ENCODE results near the gene RS1.
A peak's percentile ranks its signal among the peaks of the same experiment; 100 is the strongest.

Gene RS1

GRCh38 chrX:18681996-18682395 is 10.1 kb upstream of the RS1 start:
- no peaks in the 10 kb centered on the region for H3K36me3 Mint-ChIP-seq (ENCODE audit: low read depth)
- H3K9me3 Mint-ChIP-seq = no peaks in the 10 kb centered on the region
- peaks cover 6% of the 10 kb centered on the region for H3K4me1 Mint-ChIP-seq (ENCODE audit: low read depth)
- no peaks in the 10 kb centered on the region for H3K27me3 Mint-ChIP-seq (ENCODE audit: low read depth)
- no peak overlapping the region for H3K27ac Mint-ChIP-seq
- no peak for DNase-seq (ENCODE audit: low spot score)
- no peak overlapping the region for H3K4me3 Mint-ChIP-seq

- no peaks in the 10 kb centered on the region for H3K36me3 Mint-ChIP-seq (ENCODE audit: low read depth)
- H3K4me3 Mint-ChIP-seq = no peak overlapping the region
- peaks cover 9% of the 10 kb centered on the region for H3K4me1 Mint-ChIP-seq (ENCODE audit: low read depth)
- no peak for DNase-seq (ENCODE audit: low spot score)
- H3K9me3 Mint-ChIP-seq = no peaks in the 10 kb centered on the region
- H3K27ac Mint-ChIP-seq = no peak overlapping the region
- H3K27me3 Mint-ChIP-seq (ENCODE audit: low read depth) = no peaks in the 10 kb centered on the region
Measured at GRCh38 chrX:18677161-18677869, 5.4 kb upstream of the RS1 start.

DNA sequence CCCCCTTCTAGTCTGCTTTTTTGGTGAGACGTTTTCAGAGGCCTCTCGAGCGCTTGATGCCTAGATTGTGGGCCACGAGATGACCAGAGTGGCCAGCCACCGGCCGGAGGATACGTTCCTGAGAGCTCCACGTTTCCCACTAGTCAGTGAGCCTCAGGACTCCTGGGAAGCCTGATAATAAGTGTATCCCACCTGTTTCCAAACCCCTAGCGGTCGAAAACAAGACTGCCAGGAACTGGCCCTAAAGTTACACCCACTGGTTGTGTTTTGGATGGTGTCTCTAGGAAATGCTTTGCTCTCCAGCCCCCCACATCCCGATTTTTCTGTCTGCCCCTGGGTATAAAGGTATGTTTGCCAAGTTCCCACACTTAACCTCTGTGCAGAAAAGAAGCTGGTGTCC is 4.6 kb upstream of the RS1 start:
- H3K27me3 Mint-ChIP-seq (ENCODE audit: low read depth) = no peaks in the 10 kb centered on the region
- no peak overlapping the region for H3K27ac Mint-ChIP-seq
- H3K4me1 Mint-ChIP-seq (ENCODE audit: low read depth) = peaks cover 9% of the 10 kb centered on the region
- no peaks in the 10 kb centered on the region for H3K9me3 Mint-ChIP-seq
- no peak for DNase-seq (ENCODE audit: low spot score)
- no peaks in the 10 kb centered on the region for H3K36me3 Mint-ChIP-seq (ENCODE audit: low read depth)
- H3K4me3 Mint-ChIP-seq = no peak overlapping the region

GRCh38 chrX:18676050-18676449 is 4.1 kb upstream of the RS1 start:
- Mint-ChIP-seq H3K36me3 (ENCODE audit: low read depth) (no peaks in the 10 kb centered on the region), H3K4me1 (ENCODE audit: low read depth) (peaks cover 9% of the 10 kb centered on the region), H3K27me3 (ENCODE audit: low read depth) (no peaks in the 10 kb centered on the region), H3K9me3 (no peaks in the 10 kb centered on the region), H3K4me3 (peak overlapping the region; percentile 36), H3K27ac (no peak overlapping the region)
- DNase-seq (ENCODE audit: low spot score) = no peak

DNA sequence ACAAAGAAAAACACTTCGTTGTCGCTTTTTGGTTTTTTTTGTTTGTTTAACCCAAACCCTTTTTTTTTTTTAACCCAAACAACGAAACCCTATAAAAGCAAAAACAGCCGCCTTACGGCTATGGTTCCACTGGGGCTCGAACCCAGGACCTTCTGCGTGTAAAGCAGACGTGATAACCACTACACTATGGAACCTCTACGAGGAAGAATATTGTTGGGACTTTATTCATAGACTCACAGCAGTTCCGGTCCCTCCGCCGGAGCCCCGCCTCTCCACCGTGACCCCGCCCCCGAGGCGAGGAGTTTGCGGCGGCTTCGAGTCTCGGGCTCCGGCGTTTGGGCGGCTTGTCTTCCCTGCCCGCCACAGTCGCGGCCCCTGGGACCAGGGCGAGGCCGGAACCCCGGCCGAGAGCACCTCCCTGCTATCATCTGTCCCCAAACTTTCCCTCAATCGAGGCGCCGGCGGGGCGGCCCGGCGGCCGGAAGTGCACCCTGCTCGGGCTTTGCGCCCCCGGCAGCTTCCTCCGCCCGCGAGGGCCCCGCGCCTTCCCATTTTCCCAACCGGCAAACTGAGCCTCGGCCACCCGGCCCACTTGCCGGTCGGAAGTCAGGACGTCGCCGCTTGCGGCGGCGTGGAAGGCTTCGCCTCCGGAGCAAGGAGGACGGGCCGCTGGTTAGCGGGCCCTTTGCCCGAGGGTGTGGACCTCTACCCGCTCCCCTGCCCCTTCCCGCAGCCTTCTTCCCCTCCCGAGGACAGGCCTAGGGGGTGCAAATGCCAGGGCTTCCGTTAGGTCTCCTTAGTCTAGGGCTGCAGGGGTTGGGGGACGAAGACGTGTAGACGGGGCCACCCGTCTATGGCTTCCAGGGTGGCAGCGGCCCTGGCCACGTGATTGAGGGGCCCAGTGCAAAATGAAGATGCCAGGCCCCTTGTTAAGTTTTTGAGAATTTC is 3.2 kb upstream of the RS1 start:
- DNase-seq (ENCODE audit: low spot score) = peak; percentile 72

DNA sequence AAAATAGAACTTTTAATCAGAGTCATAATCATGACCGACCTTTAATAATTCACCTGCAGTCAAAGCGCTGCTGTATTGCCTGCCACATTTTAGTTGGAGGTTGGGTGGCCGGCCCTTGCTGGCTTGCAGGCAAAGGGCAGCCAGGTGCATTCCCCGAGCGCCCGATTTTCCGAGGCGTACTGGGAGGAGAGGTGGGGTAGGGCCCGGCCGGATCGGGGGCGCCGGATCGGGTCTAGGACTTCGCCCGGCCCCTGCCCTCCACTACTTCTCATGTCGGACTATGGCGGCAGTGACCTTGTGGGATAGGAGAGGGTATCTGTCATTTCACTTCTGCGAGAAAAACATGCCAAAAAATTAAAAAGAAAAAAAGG is 2.5 kb upstream of the RS1 start:
- Mint-ChIP-seq H3K27me3 (ENCODE audit: low read depth) (no peaks in the 10 kb centered on the region), H3K27ac (no peak overlapping the region), H3K4me1 (ENCODE audit: low read depth) (peaks cover 9% of the 10 kb centered on the region), H3K4me3 (peak overlapping the region; percentile 76), H3K9me3 (no peaks in the 10 kb centered on the region), H3K36me3 (ENCODE audit: low read depth) (no peaks in the 10 kb centered on the region)
- peak; percentile 3 for DNase-seq (ENCODE audit: low spot score)

More for the DNA sequence above, 3.2 kb upstream of the RS1 start:
- Mint-ChIP-seq H3K4me1 (ENCODE audit: low read depth) (peaks cover 9% of the 10 kb centered on the region), H3K36me3 (ENCODE audit: low read depth) (no peaks in the 10 kb centered on the region), H3K4me3 (peak overlapping the region; percentile 76), H3K9me3 (no peaks in the 10 kb centered on the region), H3K27ac (peak overlapping the region; percentile 45), H3K27me3 (ENCODE audit: low read depth) (no peaks in the 10 kb centered on the region)

- peak overlapping the region; percentile 59 for H3K4me3 Mint-ChIP-seq
- H3K27me3 Mint-ChIP-seq (ENCODE audit: low read depth) = no peaks in the 10 kb centered on the region
- no peaks in the 10 kb centered on the region for H3K36me3 Mint-ChIP-seq (ENCODE audit: low read depth)
- H3K9me3 Mint-ChIP-seq = no peaks in the 10 kb centered on the region
- peaks cover 4% of the 10 kb centered on the region for H3K4me1 Mint-ChIP-seq (ENCODE audit: low read depth)
- no peak overlapping the region for H3K27ac Mint-ChIP-seq
- no peak for DNase-seq (ENCODE audit: low spot score)
Measured at GRCh38 chrX:18668071-18668835, 3.7 kb downstream of the RS1 start.

DNA sequence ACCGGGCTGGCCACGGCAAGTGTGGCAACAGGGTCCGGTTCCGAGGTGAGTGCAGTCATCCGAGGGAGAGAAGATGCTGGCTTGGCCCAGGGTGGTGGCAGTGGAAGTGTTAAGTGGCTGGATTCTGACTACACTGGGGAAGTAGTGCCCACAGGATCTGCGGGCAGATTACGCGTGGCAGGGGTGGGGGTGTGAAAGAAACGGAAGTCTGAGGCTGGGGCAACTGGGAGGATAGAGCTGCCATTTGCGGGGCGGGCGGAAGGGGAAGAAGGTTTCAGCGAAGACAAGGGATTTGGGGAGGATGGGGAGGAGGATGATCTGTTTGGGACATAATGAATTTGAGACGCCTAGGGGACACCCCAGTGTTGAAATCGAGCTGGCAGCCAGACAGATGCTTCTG is 5.3 kb downstream of the RS1 start:
- no peaks in the 10 kb centered on the region for H3K9me3 Mint-ChIP-seq
- H3K4me1 Mint-ChIP-seq (ENCODE audit: low read depth) = peaks cover 4% of the 10 kb centered on the region
- H3K27ac Mint-ChIP-seq = no peak overlapping the region
- no peaks in the 10 kb centered on the region for H3K27me3 Mint-ChIP-seq (ENCODE audit: low read depth)
- DNase-seq (ENCODE audit: low spot score) = no peak
- no peak overlapping the region for H3K4me3 Mint-ChIP-seq
- no peaks in the 10 kb centered on the region for H3K36me3 Mint-ChIP-seq (ENCODE audit: low read depth)

GRCh38 chrX:18664947-18665346 is 7.0 kb downstream of the RS1 start:
- DNase-seq (ENCODE audit: low spot score) = no peak
- Mint-ChIP-seq H3K9me3 (no peaks in the 10 kb centered on the region), H3K4me3 (no peak overlapping the region), H3K27me3 (ENCODE audit: low read depth) (no peaks in the 10 kb centered on the region), H3K4me1 (ENCODE audit: low read depth) (peaks cover 4% of the 10 kb centered on the region), H3K27ac (no peak overlapping the region), H3K36me3 (ENCODE audit: low read depth) (no peaks in the 10 kb centered on the region)

- no peaks in the 10 kb centered on the region for H3K27me3 Mint-ChIP-seq (ENCODE audit: low read depth)
- no peaks in the 10 kb centered on the region for H3K9me3 Mint-ChIP-seq
- H3K4me3 Mint-ChIP-seq = no peak overlapping the region
- H3K36me3 Mint-ChIP-seq (ENCODE audit: low read depth) = no peaks in the 10 kb centered on the region
- no peak overlapping the region for H3K27ac Mint-ChIP-seq
- DNase-seq (ENCODE audit: low spot score) = no peak
- no peaks in the 10 kb centered on the region for H3K4me1 Mint-ChIP-seq (ENCODE audit: low read depth)
Measured at GRCh38 chrX:18661273-18661672, 10.6 kb downstream of the RS1 start.

DNA sequence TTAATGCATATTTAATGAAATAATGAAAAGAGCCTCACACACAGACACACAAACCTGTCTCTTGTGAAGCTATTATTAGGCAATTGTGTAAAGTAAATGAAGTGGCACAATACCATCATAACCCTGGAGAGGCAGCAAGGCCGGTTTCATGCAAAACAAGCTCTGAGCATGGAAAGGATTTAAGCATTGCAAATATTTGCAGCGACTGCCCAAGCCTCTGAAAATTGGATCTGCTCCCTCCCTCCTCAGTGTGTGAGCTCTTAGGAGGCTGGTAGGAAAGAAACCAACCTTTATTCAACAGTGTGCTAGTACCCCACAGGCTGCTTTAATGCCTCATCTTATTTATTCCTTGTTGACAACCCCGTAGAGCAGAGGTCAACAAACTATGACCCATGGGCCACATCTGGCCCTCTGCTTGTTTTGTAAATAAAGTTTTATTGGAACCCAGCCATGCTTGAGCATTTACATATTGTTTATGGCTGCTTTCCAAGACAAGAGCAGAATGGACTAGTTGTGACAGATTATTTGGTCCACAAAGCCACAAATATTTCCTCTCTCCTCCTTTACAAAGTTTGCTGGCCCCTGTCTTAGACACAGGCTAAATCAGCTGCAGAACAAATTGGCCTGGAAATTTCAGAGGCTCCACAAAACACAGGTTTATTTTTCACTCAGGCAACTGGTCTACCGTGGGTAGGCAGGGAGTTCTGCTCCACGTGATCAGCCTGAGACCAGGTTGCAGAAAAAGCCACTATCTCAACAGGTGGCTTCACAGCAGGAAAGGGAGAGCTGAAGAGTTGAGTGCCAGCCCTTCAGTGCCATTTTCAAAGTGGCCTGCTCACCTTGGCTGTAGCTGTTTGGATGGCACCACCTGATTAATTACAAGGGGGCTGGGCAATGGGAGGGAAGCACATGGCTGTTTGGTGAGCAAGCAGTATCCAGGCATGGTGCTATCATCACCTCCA is 16.8 kb downstream of the RS1 start:
- Mint-ChIP-seq H3K36me3 (ENCODE audit: low read depth) (no peaks in the 10 kb centered on the region), H3K27me3 (ENCODE audit: low read depth) (no peaks in the 10 kb centered on the region), H3K9me3 (no peaks in the 10 kb centered on the region), H3K4me1 (ENCODE audit: low read depth) (no peaks in the 10 kb centered on the region), H3K27ac (no peak overlapping the region), H3K4me3 (no peak overlapping the region)
- no peak for DNase-seq (ENCODE audit: low spot score)

DNA sequence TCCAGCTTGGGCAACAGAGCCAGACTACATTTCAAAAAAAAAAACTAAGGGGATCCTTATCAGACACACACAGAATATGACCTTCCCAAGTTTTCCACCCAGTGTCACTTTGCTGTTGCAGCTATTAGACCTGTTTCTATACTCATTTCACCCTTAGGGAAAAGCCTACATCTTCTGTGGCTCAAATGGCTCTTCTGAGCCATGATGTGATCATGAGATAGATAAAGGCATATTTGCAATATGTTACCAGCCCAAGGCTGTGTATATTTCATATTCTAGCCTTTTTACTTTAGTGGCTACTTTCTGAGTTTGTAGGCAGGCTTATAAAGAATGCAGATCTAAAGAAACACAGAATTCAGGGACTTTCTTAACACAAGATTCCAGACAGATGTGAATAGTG is 19.3 kb downstream of the RS1 start:
- no peaks in the 10 kb centered on the region for H3K36me3 Mint-ChIP-seq (ENCODE audit: low read depth)
- H3K27ac Mint-ChIP-seq = no peak overlapping the region
- H3K4me1 Mint-ChIP-seq (ENCODE audit: low read depth) = no peaks in the 10 kb centered on the region
- no peaks in the 10 kb centered on the region for H3K27me3 Mint-ChIP-seq (ENCODE audit: low read depth)
- no peaks in the 10 kb centered on the region for H3K9me3 Mint-ChIP-seq
- H3K4me3 Mint-ChIP-seq = no peak overlapping the region
- no peak for DNase-seq (ENCODE audit: low spot score)

DNA sequence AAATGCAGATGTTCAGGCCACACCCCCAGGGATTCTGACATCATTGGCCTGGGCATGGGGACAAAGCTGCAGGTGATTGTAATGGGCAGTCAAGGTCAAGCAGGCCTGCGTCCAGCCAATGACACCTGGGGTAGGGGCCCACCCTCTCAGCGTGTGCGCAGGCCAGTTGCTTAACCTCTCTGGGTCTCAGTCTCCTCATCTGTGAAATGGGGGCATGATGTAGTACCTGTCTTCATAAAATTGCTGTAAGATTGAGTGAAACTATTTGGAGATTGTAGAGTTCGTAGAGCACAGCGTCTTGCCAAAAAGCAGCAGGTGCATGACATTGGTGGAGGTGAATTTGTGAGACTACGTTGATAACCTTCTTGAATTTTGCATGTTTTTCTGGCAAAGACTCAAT is 21.2 kb downstream of the RS1 start:
- Mint-ChIP-seq H3K4me3 (no peak overlapping the region), H3K9me3 (no peaks in the 10 kb centered on the region), H3K27ac (no peak overlapping the region), H3K4me1 (ENCODE audit: low read depth) (no peaks in the 10 kb centered on the region), H3K36me3 (ENCODE audit: low read depth) (no peaks in the 10 kb centered on the region), H3K27me3 (ENCODE audit: low read depth) (no peaks in the 10 kb centered on the region)
- no peak for DNase-seq (ENCODE audit: low spot score)
